ENCODE measurements around the gene BIRC6.

Gene BIRC6

DNA sequence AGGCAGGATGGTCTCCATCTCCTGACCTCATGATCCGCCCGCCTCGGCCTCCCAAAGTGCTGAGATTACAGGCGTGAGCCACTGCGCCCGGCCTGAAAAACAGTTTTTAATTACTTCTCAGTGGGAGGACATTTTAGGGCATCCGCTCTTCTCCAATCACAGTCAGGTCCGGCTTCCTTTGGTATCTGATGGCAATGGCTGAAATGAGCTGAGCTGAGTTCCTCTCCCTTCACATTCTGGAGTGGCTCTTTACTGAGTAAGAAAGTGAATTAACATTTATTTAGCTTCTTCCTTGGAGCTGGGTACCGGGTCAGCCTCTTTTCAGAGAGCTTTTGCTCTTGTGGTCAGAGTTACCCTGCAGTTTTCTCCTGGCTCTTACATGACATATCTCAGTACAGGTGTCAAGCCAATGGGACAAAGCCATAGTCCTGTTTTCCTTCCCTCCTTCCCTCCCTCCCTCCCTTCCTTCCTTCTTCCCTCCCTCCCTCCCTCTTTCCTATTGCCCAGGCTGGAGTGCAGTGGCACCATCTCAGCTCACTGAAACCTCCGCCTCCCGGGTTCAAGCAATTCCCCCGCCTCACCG lies 269.9 kb downstream of the BIRC6 start:
- Histone ChIP-seq H3K36me3 (ENCODE audit: control insufficient read depth, insufficient read depth, low read length) (no peaks in the 10 kb centered on the region), H3K4me2 (ENCODE audit: low read length) (no peak overlapping the region), H4K5ac (ENCODE audit: low read length) (no peak overlapping the region), H3K23ac (ENCODE audit: low read length) (no peak overlapping the region), H3K4ac (ENCODE audit: low read depth, low read length) (no peak overlapping the region), H3K79me2 (ENCODE audit: control insufficient read depth, insufficient read depth, low read length) (no peaks in the 10 kb centered on the region), H3K18ac (ENCODE audit: low read length) (no peak overlapping the region), H2BK120ac (ENCODE audit: low read depth, low read length) (no peak overlapping the region), H3K27me3 (ENCODE audit: insufficient read depth, low read length, poor library complexity) (no peaks in the 10 kb centered on the region), H3K27ac (ENCODE audit: low read depth, low read length) (no peak overlapping the region), H3K4me3 (ENCODE audit: low read length) (no peak overlapping the region), H3K56ac (ENCODE audit: low read length) (no peak overlapping the region), H4K8ac (ENCODE audit: low read depth, low read length) (no peak overlapping the region), H2BK15ac (replicated peaks; ENCODE audit: low read depth) (no peak overlapping the region), H3K4me1 (ENCODE audit: control insufficient read depth, low read depth, low read length) (no peaks in the 10 kb centered on the region), H2AK5ac (ENCODE audit: low read length) (no peak overlapping the region), H2BK5ac (ENCODE audit: low read length) (no peak overlapping the region), H3K79me1 (ENCODE audit: low read length) (no peaks in the 10 kb centered on the region), H3K9ac (ENCODE audit: low read length) (no peak overlapping the region)
- DNase-seq, result peak; percentile 46
- WGBS (ENCODE audit: extremely low coverage, insufficient coverage, low lambda C conversion rate), result no CpG with 5 or more reads among the region's 13 CpGs

DNA sequence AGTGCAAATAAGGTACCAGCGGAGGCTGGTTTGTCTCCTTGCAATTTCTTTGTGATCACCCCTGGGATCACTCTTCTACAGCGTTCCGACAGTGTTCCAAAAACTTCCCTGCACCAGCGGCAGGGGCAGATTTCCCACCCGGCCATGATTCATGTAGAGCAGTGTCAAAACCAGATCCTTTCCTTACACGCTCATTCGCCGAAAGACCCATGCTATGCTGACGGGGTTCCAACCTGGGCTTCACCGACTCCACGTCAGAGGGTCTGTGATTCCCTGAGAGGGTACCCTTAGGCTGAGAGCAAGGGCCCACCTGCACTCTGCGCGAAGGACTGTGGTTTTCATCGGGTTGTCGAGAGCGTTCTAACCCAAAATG lies 270.6 kb downstream of the BIRC6 start:
- no peak overlapping the region for H3K4ac ChIP-seq (ENCODE audit: low read depth, low read length)
- H3K18ac ChIP-seq (ENCODE audit: low read length), result no peak overlapping the region
- H4K8ac ChIP-seq (ENCODE audit: low read depth, low read length), result no peak overlapping the region
- H3K4me2 ChIP-seq (ENCODE audit: low read length), result peak overlapping the region; percentile 43
- H3K79me2 ChIP-seq (ENCODE audit: control insufficient read depth, insufficient read depth, low read length), result no peaks in the 10 kb centered on the region
- peak; percentile 73 for DNase-seq
- peak overlapping the region; percentile 30 for H3K9ac ChIP-seq (ENCODE audit: low read length)
- WGBS (ENCODE audit: extremely low coverage, insufficient coverage, low lambda C conversion rate), result no CpG with 5 or more reads among the region's 16 CpGs
- no peak overlapping the region for H2BK5ac ChIP-seq (ENCODE audit: low read length)
- H3K27me3 ChIP-seq (ENCODE audit: insufficient read depth, low read length, poor library complexity), result no peaks in the 10 kb centered on the region
- no peak overlapping the region for H2BK120ac ChIP-seq (ENCODE audit: low read depth, low read length)
- H2AK5ac ChIP-seq (ENCODE audit: low read length), result no peak overlapping the region
- no peak overlapping the region for H3K27ac ChIP-seq (ENCODE audit: low read depth, low read length)
- H3K36me3 ChIP-seq (ENCODE audit: control insufficient read depth, insufficient read depth, low read length), result no peaks in the 10 kb centered on the region
- no peak overlapping the region for H3K23ac ChIP-seq (ENCODE audit: low read length)
- H3K56ac ChIP-seq (ENCODE audit: low read length), result peak overlapping the region; percentile 66
- H3K4me1 ChIP-seq (ENCODE audit: control insufficient read depth, low read depth, low read length), result no peaks in the 10 kb centered on the region
- H2BK15ac ChIP-seq (replicated peaks; ENCODE audit: low read depth), result no peak overlapping the region
- no peaks in the 10 kb centered on the region for H3K79me1 ChIP-seq (ENCODE audit: low read length)
- peak overlapping the region; percentile 60 for H3K4me3 ChIP-seq (ENCODE audit: low read length)
- peak overlapping the region; percentile 59 for H4K5ac ChIP-seq (ENCODE audit: low read length)

DNA sequence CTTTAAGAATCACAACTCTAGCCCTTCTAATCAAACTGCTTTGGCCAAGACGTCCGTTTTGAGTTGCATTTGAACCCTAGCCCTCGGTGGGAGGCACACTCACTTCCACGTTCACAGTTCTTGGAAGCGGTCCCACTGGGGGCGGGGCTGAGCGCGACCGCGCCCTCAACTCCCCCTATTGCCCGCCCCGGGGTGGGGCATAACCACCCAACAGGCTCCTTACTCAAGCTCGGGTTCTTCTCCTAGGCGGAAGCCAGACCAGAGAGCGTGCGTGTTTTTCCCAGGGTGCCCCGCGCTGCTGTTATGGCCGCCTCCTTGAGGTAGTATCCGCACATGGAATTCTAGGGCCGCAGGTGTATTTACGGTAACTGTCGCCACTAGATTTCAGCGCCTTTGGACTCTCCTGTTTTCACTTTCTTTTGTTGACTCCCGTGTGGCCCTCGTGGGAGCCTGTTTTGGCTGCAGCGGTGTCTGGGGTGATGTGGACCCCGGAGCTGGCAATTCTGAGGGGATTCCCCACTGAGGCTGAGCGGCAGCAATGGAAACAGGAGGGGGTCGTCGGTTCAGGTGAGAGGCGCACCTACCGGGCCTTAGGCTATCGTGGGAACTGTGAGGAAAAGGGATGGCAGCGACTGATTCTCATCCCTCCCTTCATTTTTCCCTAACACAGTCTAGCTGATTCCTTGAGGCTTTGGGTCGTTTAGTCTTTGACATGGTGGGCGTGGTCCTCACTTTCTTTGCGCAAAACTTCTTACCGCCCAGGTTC lies 271.2 kb downstream of the BIRC6 start, which contains the start of gene TTC27:
Gene TTC27, plus strand, starts transcription at position 237 of the 766 bp plus-strand sequence. Its CDS starts 243 bp downstream, at position 480.
- H4K5ac ChIP-seq (ENCODE audit: low read length), result peak within 1 kb of the TSS; percentile 59
- H3K27ac ChIP-seq (ENCODE audit: low read depth, low read length), result no peak within 1 kb of the TSS
- no peak within 1 kb of the TSS for H2BK5ac ChIP-seq (ENCODE audit: low read length)
- H2BK120ac ChIP-seq (ENCODE audit: low read depth, low read length), result peak within 1 kb of the TSS; percentile 29
- H3K36me3 ChIP-seq (ENCODE audit: control insufficient read depth, insufficient read depth, low read length), result no peaks in the 10 kb centered on the region
- no CpG with 5 or more reads among the region's 39 CpGs for WGBS (ENCODE audit: extremely low coverage, insufficient coverage, low lambda C conversion rate)
- H3K4me3 ChIP-seq (ENCODE audit: low read length), result peak within 1 kb of the TSS; percentile 71
- no peaks in the 10 kb centered on the region for H3K27me3 ChIP-seq (ENCODE audit: insufficient read depth, low read length, poor library complexity)
- no peaks in the 10 kb centered on the region for H3K4me1 ChIP-seq (ENCODE audit: control insufficient read depth, low read depth, low read length)
- no peaks in the 10 kb centered on the region for H3K79me1 ChIP-seq (ENCODE audit: low read length)
- no peak within 1 kb of the TSS for H3K23ac ChIP-seq (ENCODE audit: low read length)
- no peak within 1 kb of the TSS for H3K18ac ChIP-seq (ENCODE audit: low read length)
- no peak within 1 kb of the TSS for H3K4ac ChIP-seq (ENCODE audit: low read depth, low read length)
- no peaks in the 10 kb centered on the region for H3K79me2 ChIP-seq (ENCODE audit: control insufficient read depth, insufficient read depth, low read length)
- peak within 1 kb of the TSS; percentile 90 for H3K4me2 ChIP-seq (ENCODE audit: low read length)
- no peak within 1 kb of the TSS for H2AK5ac ChIP-seq (ENCODE audit: low read length)
- H3K56ac ChIP-seq (ENCODE audit: low read length), result peak within 1 kb of the TSS; percentile 84
- H2BK15ac ChIP-seq (replicated peaks; ENCODE audit: low read depth), result no peak within 1 kb of the TSS
- H3K9ac ChIP-seq (ENCODE audit: low read length), result peak within 1 kb of the TSS; percentile 79
- H4K8ac ChIP-seq (ENCODE audit: low read depth, low read length), result no peak within 1 kb of the TSS
- peak; percentile 98 for DNase-seq

DNA sequence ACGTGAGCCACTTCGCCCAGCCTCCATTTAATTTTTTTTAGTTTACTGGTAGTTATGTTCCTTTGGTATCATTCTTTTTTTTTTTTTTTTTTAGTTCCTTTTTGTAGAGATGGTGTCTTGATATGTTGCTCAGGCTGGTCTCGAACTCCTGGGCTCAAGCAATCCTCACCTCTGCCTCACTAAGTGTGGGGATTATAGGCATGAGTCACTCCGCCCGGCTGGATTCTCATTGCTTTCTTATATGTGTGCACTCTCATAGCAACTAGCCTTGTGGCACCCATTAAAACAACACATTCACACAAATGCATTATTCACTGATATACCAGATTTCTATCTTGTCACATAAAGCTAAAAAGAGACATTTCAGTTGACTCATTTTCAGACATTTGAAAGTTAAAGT lies 275.3 kb downstream of the BIRC6 start:
- H2BK120ac ChIP-seq (ENCODE audit: low read depth, low read length), result no peak overlapping the region
- no peak overlapping the region for H3K23ac ChIP-seq (ENCODE audit: low read length)
- H3K4me1 ChIP-seq (ENCODE audit: control insufficient read depth, low read depth, low read length), result no peaks in the 10 kb centered on the region
- H2AK5ac ChIP-seq (ENCODE audit: low read length), result no peak overlapping the region
- H3K36me3 ChIP-seq (ENCODE audit: control insufficient read depth, insufficient read depth, low read length), result peaks cover 2% of the 10 kb centered on the region
- no peak overlapping the region for H3K4me3 ChIP-seq (ENCODE audit: low read length)
- no peak overlapping the region for H4K8ac ChIP-seq (ENCODE audit: low read depth, low read length)
- no peak overlapping the region for H2BK15ac ChIP-seq (replicated peaks; ENCODE audit: low read depth)
- no peak overlapping the region for H3K18ac ChIP-seq (ENCODE audit: low read length)
- H3K27me3 ChIP-seq (ENCODE audit: insufficient read depth, low read length, poor library complexity), result no peaks in the 10 kb centered on the region
- no peak overlapping the region for H2BK5ac ChIP-seq (ENCODE audit: low read length)
- H4K5ac ChIP-seq (ENCODE audit: low read length), result no peak overlapping the region
- H3K79me1 ChIP-seq (ENCODE audit: low read length), result no peaks in the 10 kb centered on the region
- H3K4ac ChIP-seq (ENCODE audit: low read depth, low read length), result no peak overlapping the region
- WGBS (ENCODE audit: extremely low coverage, insufficient coverage, low lambda C conversion rate), result no CpG with 5 or more reads among the region's 5 CpGs
- peak; percentile 27 for DNase-seq
- no peak overlapping the region for H3K9ac ChIP-seq (ENCODE audit: low read length)
- no peak overlapping the region for H3K56ac ChIP-seq (ENCODE audit: low read length)
- H3K4me2 ChIP-seq (ENCODE audit: low read length), result no peak overlapping the region
- no peak overlapping the region for H3K27ac ChIP-seq (ENCODE audit: low read depth, low read length)
- no peaks in the 10 kb centered on the region for H3K79me2 ChIP-seq (ENCODE audit: control insufficient read depth, insufficient read depth, low read length)

DNA sequence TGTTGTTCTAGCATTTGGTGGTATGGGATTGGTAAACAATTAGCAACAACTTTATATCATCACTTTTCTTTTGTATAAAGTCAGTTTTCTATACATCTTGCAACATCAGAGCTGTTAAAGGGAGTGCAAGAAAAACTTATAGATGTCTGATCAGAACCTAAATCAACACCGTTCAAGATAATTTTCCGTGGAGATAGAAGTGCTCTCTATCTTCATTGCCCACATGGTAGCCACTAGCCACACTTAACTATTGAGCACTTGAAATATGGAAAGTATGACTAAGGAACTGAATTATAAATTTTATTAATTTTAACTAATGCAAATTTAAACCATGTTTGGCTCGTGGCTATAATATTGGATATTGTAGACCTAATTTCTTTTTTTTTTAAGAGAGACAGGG lies 276.2 kb downstream of the BIRC6 start:
- H3K36me3 ChIP-seq (ENCODE audit: control insufficient read depth, insufficient read depth, low read length), result peaks cover 5% of the 10 kb centered on the region
- WGBS (ENCODE audit: extremely low coverage, insufficient coverage, low lambda C conversion rate), result no CpG with 5 or more reads among the region's 3 CpGs
- no peak overlapping the region for H3K4me3 ChIP-seq (ENCODE audit: low read length)
- H3K9ac ChIP-seq (ENCODE audit: low read length), result no peak overlapping the region
- no peak overlapping the region for H2AK5ac ChIP-seq (ENCODE audit: low read length)
- no peak overlapping the region for H3K23ac ChIP-seq (ENCODE audit: low read length)
- no peak for DNase-seq
- no peaks in the 10 kb centered on the region for H3K79me2 ChIP-seq (ENCODE audit: control insufficient read depth, insufficient read depth, low read length)
- H4K5ac ChIP-seq (ENCODE audit: low read length), result no peak overlapping the region
- H3K56ac ChIP-seq (ENCODE audit: low read length), result no peak overlapping the region
- H4K8ac ChIP-seq (ENCODE audit: low read depth, low read length), result no peak overlapping the region
- no peaks in the 10 kb centered on the region for H3K27me3 ChIP-seq (ENCODE audit: insufficient read depth, low read length, poor library complexity)
- H3K4me2 ChIP-seq (ENCODE audit: low read length), result no peak overlapping the region
- H3K4ac ChIP-seq (ENCODE audit: low read depth, low read length), result no peak overlapping the region
- no peak overlapping the region for H2BK120ac ChIP-seq (ENCODE audit: low read depth, low read length)
- H3K27ac ChIP-seq (ENCODE audit: low read depth, low read length), result no peak overlapping the region
- H3K4me1 ChIP-seq (ENCODE audit: control insufficient read depth, low read depth, low read length), result no peaks in the 10 kb centered on the region
- no peak overlapping the region for H3K18ac ChIP-seq (ENCODE audit: low read length)
- H3K79me1 ChIP-seq (ENCODE audit: low read length), result no peaks in the 10 kb centered on the region
- H2BK5ac ChIP-seq (ENCODE audit: low read length), result no peak overlapping the region
- H2BK15ac ChIP-seq (replicated peaks; ENCODE audit: low read depth), result no peak overlapping the region
